Trophoblast cell (in vitro differentiated cells and primary cell): ENCODE results near the gene SMTNL2.

Experiments
- DNase-seq, 2 donors: peaks; one replicate each; pipeline ENCODE4 v3.0.0-alpha.2; 2016
- H2AFZ ChIP-seq: 2 replicates; pipeline ENCODE4 v1.6.1; 2013; ENCODE audit warnings: low read length, moderate library complexity, mild to moderate bottlenecking; ENCODE audit not compliant: insufficient read depth, poor library complexity
- H2AK5ac ChIP-seq: 2 replicates; pipeline ENCODE4 v1.6.1; 2013; ENCODE audit warnings: mild to moderate bottlenecking, low read length
- H2BK120ac ChIP-seq: 2 replicates; pipeline ENCODE4 v1.6.1; 2013; ENCODE audit warnings: low read length, mild to moderate bottlenecking, moderate library complexity; ENCODE audit not compliant: insufficient read depth, poor library complexity
- H2BK12ac ChIP-seq: 2 replicates; pipeline ENCODE4 v1.6.1; 2013; ENCODE audit warnings: mild to moderate bottlenecking, low read length, moderate library complexity
- H2BK5ac ChIP-seq: 2 replicates; pipeline ENCODE4 v1.6.1; 2013; ENCODE audit warnings: low read length, low read depth, moderate library complexity, mild to moderate bottlenecking; ENCODE audit not compliant: poor library complexity
- H3K14ac ChIP-seq: 2 replicates; pipeline ENCODE4 v1.6.1; 2013; ENCODE audit warnings: mild to moderate bottlenecking, low read length
- H3K18ac ChIP-seq: 2 replicates; pipeline ENCODE4 v1.6.1; 2013; ENCODE audit warnings: mild to moderate bottlenecking, low read length
- H3K23ac ChIP-seq: 2 replicates; pipeline ENCODE4 v1.6.1; 2013; ENCODE audit warnings: low read length
- H3K27ac ChIP-seq: 2 replicates; pipeline ENCODE4 v1.5.1; 2013; ENCODE audit warnings: low read depth, mild to moderate bottlenecking, inconsistent platforms, low read length, moderate library complexity
- H3K27me3 ChIP-seq: 2 replicates; pipeline ENCODE4 v1.6.1; 2013; ENCODE audit warnings: inconsistent platforms, mild to moderate bottlenecking, low read length, moderate library complexity; ENCODE audit not compliant: insufficient read depth
- H3K36me3 ChIP-seq, 2 experiments: 1 replicate in 1 of 2; 2 replicates in 1 of 2; pipeline ENCODE4 v1.6.1; 2013; ENCODE audit warnings: low read length in 2 of 2, mild to moderate bottlenecking in 2 of 2, moderate library complexity in 1 of 2; ENCODE audit not compliant: insufficient read depth in 2 of 2, control insufficient read depth in 1 of 2
- H3K4ac ChIP-seq: 2 replicates; pipeline ENCODE4 v1.6.1; 2013; ENCODE audit warnings: low read depth, mild to moderate bottlenecking, low read length, moderate library complexity
- H3K4me1 ChIP-seq, 2 experiments: 1 replicate in 1 of 2; 2 replicates in 1 of 2; pipeline ENCODE4 v1.6.1; 2013; ENCODE audit warnings: low read length in 2 of 2, mild to moderate bottlenecking in 2 of 2, moderate library complexity in 1 of 2; ENCODE audit not compliant: insufficient read depth in 2 of 2, control insufficient read depth in 1 of 2
- H3K4me2 ChIP-seq: 2 replicates; pipeline ENCODE4 v1.6.1; 2013; ENCODE audit warnings: inconsistent platforms, mild to moderate bottlenecking, low read length, moderate library complexity
- H3K4me3 ChIP-seq: 2 replicates; pipeline ENCODE4 v1.5.1; 2013; ENCODE audit warnings: mild to moderate bottlenecking, low read depth, low read length, inconsistent platforms
- H3K79me1 ChIP-seq: one replicate; pipeline ENCODE4 v1.6.1; 2013; ENCODE audit warnings: low read length
- H3K79me2 ChIP-seq: 2 replicates; pipeline ENCODE4 v1.6.1; 2013; ENCODE audit warnings: low read length, mild to moderate bottlenecking; ENCODE audit not compliant: control insufficient read depth, insufficient read depth, poor library complexity
- H3K9ac ChIP-seq: 2 replicates; pipeline ENCODE4 v1.6.1; 2013; ENCODE audit warnings: mild to moderate bottlenecking, low read length
- H3K9me3 ChIP-seq: 2 replicates; pipeline ENCODE4 v1.6.1; 2013; ENCODE audit warnings: low read depth, mild to moderate bottlenecking, control low read depth, inconsistent platforms, low read length; ENCODE audit not compliant: insufficient read depth
- H4K12ac ChIP-seq: 2 replicates; pipeline ENCODE4 v1.6.1; 2013; ENCODE audit warnings: low read depth, mild to moderate bottlenecking, low read length, moderate library complexity
- H4K8ac ChIP-seq: 2 replicates; pipeline ENCODE4 v1.6.1; 2013; ENCODE audit warnings: low read depth, mild to moderate bottlenecking, low read length, moderate library complexity
- H4K91ac ChIP-seq: one replicate; pipeline ENCODE4 v1.6.1; 2013; ENCODE audit warnings: low read depth, mild to moderate bottlenecking, low read length, moderate library complexity
- WGBS: extraction: QIAGEN DNeasy Blood & Tissue Kit; methylation state at CpG from one replicate; pipeline ENCODE4 v1.1.7; 2013; ENCODE audit warnings: missing lambda C conversion rate; ENCODE audit not compliant: insufficient read length, insufficient coverage; ENCODE audit errors: extremely low coverage; 5-methylcytosine and 5-hydroxymethylcytosine counted together

The SMTNL2 gene

DNA sequence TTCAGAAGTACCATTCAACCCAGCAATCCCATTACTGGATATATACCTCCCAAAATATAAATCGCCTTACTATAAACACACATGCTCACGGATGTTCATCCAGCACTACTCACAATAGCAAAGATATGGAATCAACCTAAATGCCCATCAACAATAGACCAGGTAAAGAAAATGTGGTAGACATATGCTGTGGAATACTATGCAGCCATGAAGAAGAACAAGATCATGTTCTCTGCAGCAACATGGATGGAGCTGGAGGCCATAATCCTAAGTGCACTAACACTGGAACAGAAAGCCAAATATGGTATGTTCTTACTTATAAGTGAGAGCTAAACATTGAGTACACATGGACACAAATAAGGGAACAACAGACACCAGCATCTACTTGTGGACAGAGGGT, 49.3 kb downstream of the SMTNL2 start:
- Histone ChIP-seq H3K9ac (no peak overlapping the region), H3K36me3 (no peaks in the 10 kb centered on the region), H2AK5ac (no peak overlapping the region), H3K27me3 (peaks cover 3% of the 10 kb centered on the region), H3K9me3 (peaks cover 3% of the 10 kb centered on the region), H3K14ac (no peak overlapping the region), H3K4ac (no peak overlapping the region), H3K79me1 (no peaks in the 10 kb centered on the region), H3K4me2 (no peak overlapping the region), H3K4me3 (no peak overlapping the region), H4K91ac (no peak overlapping the region), H2BK120ac (no peak overlapping the region), H2BK12ac (no peak overlapping the region), H3K4me1 (peaks cover 0 to 2% of the 10 kb centered on the region in 2 experiments), H2BK5ac (no peak overlapping the region), H3K27ac (no peak overlapping the region), H4K8ac (no peak overlapping the region), H3K79me2 (no peaks in the 10 kb centered on the region), H2AFZ (no peak overlapping the region), H3K18ac (no peak overlapping the region), H3K23ac (no peak overlapping the region), H4K12ac (no peak overlapping the region)
- DNase-seq, result no peak
- WGBS, result no CpG with 5 or more reads among the region's 2 CpGs

GRCh38 chr17:4634976-4635375, 50.6 kb downstream of the SMTNL2 start:
- Histone ChIP-seq H3K23ac (no peak overlapping the region), H2BK120ac (no peak overlapping the region), H4K8ac (no peak overlapping the region), H2AFZ (no peak overlapping the region), H4K91ac (no peak overlapping the region), H3K9ac (no peak overlapping the region), H2BK5ac (no peak overlapping the region), H3K4me1 (peaks cover 6 to 9% of the 10 kb centered on the region in 2 experiments), H3K79me2 (no peaks in the 10 kb centered on the region), H3K4ac (no peak overlapping the region), H3K27me3 (peaks cover 4% of the 10 kb centered on the region), H2BK12ac (no peak overlapping the region), H3K14ac (no peak overlapping the region), H3K18ac (no peak overlapping the region), H3K9me3 (peaks cover 3% of the 10 kb centered on the region), H4K12ac (no peak overlapping the region), H3K4me2 (no peak overlapping the region), H2AK5ac (no peak overlapping the region), H3K36me3 (no peaks in the 10 kb centered on the region), H3K27ac (no peak overlapping the region), H3K79me1 (no peaks in the 10 kb centered on the region), H3K4me3 (no peak overlapping the region)
- DNase-seq, result no peak
- no CpG with 5 or more reads among the region's 4 CpGs for WGBS

- Histone ChIP-seq H3K4me2 (no peak overlapping the region), H4K12ac (no peak overlapping the region), H4K8ac (no peak overlapping the region), H3K27ac (no peak overlapping the region), H4K91ac (no peak overlapping the region), H3K4me1 (peaks cover 6 to 9% of the 10 kb centered on the region in 2 experiments), H3K4ac (no peak overlapping the region), H3K27me3 (peaks cover 6% of the 10 kb centered on the region), H3K36me3 (no peaks in the 10 kb centered on the region), H3K18ac (no peak overlapping the region), H3K23ac (no peak overlapping the region), H3K79me2 (no peaks in the 10 kb centered on the region), H2BK12ac (no peak overlapping the region), H2BK120ac (no peak overlapping the region), H2AK5ac (no peak overlapping the region), H3K14ac (no peak overlapping the region), H3K79me1 (no peaks in the 10 kb centered on the region), H3K9ac (no peak overlapping the region), H3K4me3 (no peak overlapping the region), H2AFZ (no peak overlapping the region), H3K9me3 (peaks cover 3% of the 10 kb centered on the region), H2BK5ac (no peak overlapping the region)
- no CpG with 5 or more reads among the region's 10 CpGs for WGBS
- no peak for DNase-seq
These were observed 51.6 kb downstream of the SMTNL2 start for GRCh38 chr17:4635823-4636375.

DNA sequence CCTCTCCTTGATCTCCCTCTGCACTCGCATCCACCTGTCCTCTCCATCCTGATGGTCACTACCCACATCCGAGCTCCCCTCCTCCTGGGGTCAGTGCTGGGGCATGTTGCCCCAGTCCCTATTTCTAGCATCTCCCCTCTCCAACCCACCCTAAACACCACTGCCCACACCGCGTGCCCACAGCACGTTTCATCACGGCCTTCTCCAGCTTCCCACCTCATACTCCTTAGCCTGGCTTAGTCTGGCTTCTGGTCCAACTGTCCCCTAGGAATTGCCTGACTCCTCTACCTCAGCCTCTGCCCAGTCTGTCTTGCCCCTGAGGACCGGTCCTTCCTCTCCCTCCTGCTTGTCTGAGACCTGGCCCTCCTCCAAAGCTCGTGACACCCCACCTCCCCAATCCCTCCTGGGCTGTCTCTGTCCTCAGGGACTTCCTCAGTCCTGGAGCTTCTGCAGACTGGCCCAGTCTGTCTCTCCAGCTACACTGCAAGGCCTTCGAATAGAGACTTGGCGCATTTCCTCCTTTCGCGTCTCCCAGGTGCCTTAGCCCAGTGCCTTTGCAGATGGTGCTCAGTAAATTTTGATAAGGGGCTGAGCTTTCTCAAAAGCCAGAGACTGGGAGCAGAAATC, 52.3 kb downstream of the SMTNL2 start:
- Histone ChIP-seq H4K91ac (no peak overlapping the region), H3K36me3 (no peaks in the 10 kb centered on the region), H2AK5ac (no peak overlapping the region), H3K4me1 (peaks cover 9 to 11% of the 10 kb centered on the region in 2 experiments), H3K23ac (no peak overlapping the region), H2BK5ac (no peak overlapping the region), H3K4me3 (no peak overlapping the region), H3K79me2 (no peaks in the 10 kb centered on the region), H3K14ac (no peak overlapping the region), H2BK12ac (no peak overlapping the region), H2BK120ac (no peak overlapping the region), H3K9ac (no peak overlapping the region), H3K9me3 (peaks cover 3% of the 10 kb centered on the region), H3K27ac (no peak overlapping the region), H4K12ac (no peak overlapping the region), H3K18ac (no peak overlapping the region), H3K4me2 (no peak overlapping the region), H2AFZ (no peak overlapping the region), H3K79me1 (no peaks in the 10 kb centered on the region), H3K27me3 (peaks cover 12% of the 10 kb centered on the region), H3K4ac (no peak overlapping the region), H4K8ac (no peak overlapping the region)
- no CpG with 5 or more reads among the region's 12 CpGs for WGBS
- no peak for DNase-seq
